Esophagus squamous epithelium (tissue), 5 donors: Measurements from ENCODE around the gene KCNB1. TPM values are rescaled to one million over a fixed set of nuclear protein-coding genes. Genes with fewer than 3 reads are reported as not detected.

ENCODE experiments used
- DNase-seq: peaks from one replicate; lab custom pipeline; 2025; lab: John Stamatoyannopoulos, UW
- H3K27ac ChIP-seq, 4 donors: fragments of 200-600 bp; sonication (generic); one replicate each; pipeline ENCODE4 v1.5.1; 2016 to 2019; ENCODE audit warnings: mild to moderate bottlenecking in 1 of 4
- H3K27me3 ChIP-seq, 4 donors: fragments of 200-600 bp; sonication (generic); 1 replicate in 3 of 4; 2 replicates in 1 of 4; pipeline versions ENCODE4 v1.5.1 to v1.6.0; 2017 to 2021; ENCODE audit warnings: antibody characterized with exemption in 1 of 4
- H3K36me3 ChIP-seq, 3 donors: fragments of 200-600 bp; sonication (generic); one replicate each; pipeline ENCODE4 v1.5.1; 2016 to 2019
- H3K4me1 ChIP-seq, 3 donors: fragments of 200-600 bp; sonication (generic); one replicate each; pipeline ENCODE4 v1.5.1; 2017 to 2019
- H3K4me3 ChIP-seq, 4 donors: fragments of 200-600 bp; sonication (generic); 1 replicate in 3 of 4; 2 replicates in 1 of 4; pipeline ENCODE4 v1.5.1; 2016 to 2019; ENCODE audit warnings: mild to moderate bottlenecking in 2 of 4, moderate library complexity in 1 of 4
- H3K9me3 ChIP-seq, 3 donors: fragments of 200-600 bp; sonication (generic); one replicate each; pipeline ENCODE4 v1.5.1; 2016 to 2019
- POLR2A ChIP-seq, 4 donors: fragments of 450-650 bp; IDR thresholded peaks; one replicate each; pipeline ENCODE4 v1.6.1; 2017; ENCODE audit warnings: antibody characterized with exemption in 4 of 4, mild to moderate bottlenecking in 4 of 4, moderate library complexity in 3 of 4
- WGBS, 2 donors: methylation state at CpG; one replicate each; pipeline ENCODE4 v1.1.5; 2018; 5-methylcytosine and 5-hydroxymethylcytosine counted together
- intact Hi-C: fragments of 100-400 bp; cut with DNase I; formaldehyde crosslinking; loops from one replicate; pipeline ENCODE4 v1.15.0; 2022
- total RNA-seq, 4 donors: library from RNA; depleted of rRNA; stranded (reverse); fragments of >200 nt; gene quantifications; one replicate each; pipeline ENCODE4 v1.1.0, GENCODE V29; 2016
- TF ChIP-seq, protein P1 (sequence below), 6 experiments: fragments of 450-650 bp in 4 of 6; fragments of 200-600 bp in 2 of 6; sonication (generic) in 2 of 6; IDR thresholded peaks; one replicate each; pipeline ENCODE4 v1.5.1; 2016 to 2019; ENCODE audit warnings: antibody characterized with exemption in 6 of 6, mild to moderate bottlenecking in 4 of 6, moderate library complexity in 4 of 6
- donor health status: DM: yes; HTN: yes; CAD: no.

KCNB1 gene
- 1 to 10 TPM in 2 of 4 donors, under 1 TPM in 2; 0.11 to 3.6 (median 1.1) TPM for total RNA-seq

DNA sequence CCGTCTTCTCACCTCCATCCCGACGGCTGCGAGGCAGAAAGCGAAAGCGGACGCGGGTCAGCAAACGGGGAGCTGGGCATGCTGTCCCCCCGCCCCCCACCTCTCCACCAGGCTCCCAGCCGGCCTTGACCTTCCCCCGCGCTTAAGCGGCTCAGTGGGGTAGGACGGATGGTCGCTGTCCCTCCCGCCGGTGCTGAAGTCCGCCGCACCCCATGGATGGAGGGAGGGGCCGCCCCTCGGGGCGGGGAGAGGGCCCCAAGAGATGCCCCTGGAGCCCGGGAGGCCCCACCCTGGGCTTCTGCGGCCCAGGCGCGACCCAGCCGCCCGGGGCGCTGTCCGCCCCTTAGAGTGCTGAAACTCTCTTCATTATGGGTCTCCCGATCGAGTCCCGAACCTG, at the start of gene KCNB1:
Gene KCNB1 (minus strand): TSS at position 48 of the 397 bp plus-strand sequence. CDS start 188 bp downstream, outside the sequence.
- Histone ChIP-seq H3K27me3 (peaks cover 0 to 85% (median 5%) of the 10 kb centered on the region in 4 donors), H3K4me3 (peak within 1 kb of the TSS; percentile 19 to 67 (median 43)), H3K9me3 (no peaks in the 10 kb centered on the region), H3K36me3 (no peaks in the 10 kb centered on the region), H3K27ac (peak within 1 kb of the TSS; percentile 36 to 84 (median 71)), H3K4me1 (peaks cover 7 to 50% (median 10%) of the 10 kb centered on the region in 3 donors)
- no peak for DNase-seq
- WGBS, 2 donors: 4 to 31% methylated on average over 4 to 11 of the region's 34 CpGs
- TF ChIP-seq POLR2A (IDR thresholded peaks at IDR 0.05): no peak
- TF ChIP-seq, protein P1, sequence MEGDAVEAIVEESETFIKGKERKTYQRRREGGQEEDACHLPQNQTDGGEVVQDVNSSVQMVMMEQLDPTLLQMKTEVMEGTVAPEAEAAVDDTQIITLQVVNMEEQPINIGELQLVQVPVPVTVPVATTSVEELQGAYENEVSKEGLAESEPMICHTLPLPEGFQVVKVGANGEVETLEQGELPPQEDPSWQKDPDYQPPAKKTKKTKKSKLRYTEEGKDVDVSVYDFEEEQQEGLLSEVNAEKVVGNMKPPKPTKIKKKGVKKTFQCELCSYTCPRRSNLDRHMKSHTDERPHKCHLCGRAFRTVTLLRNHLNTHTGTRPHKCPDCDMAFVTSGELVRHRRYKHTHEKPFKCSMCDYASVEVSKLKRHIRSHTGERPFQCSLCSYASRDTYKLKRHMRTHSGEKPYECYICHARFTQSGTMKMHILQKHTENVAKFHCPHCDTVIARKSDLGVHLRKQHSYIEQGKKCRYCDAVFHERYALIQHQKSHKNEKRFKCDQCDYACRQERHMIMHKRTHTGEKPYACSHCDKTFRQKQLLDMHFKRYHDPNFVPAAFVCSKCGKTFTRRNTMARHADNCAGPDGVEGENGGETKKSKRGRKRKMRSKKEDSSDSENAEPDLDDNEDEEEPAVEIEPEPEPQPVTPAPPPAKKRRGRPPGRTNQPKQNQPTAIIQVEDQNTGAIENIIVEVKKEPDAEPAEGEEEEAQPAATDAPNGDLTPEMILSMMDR (IDR thresholded peaks at IDR 0.05): peak in 2 of 6 experiments; percentile 21 to 24
- intact Hi-C loops: loop anchor here (10.0 kb wide), 1 partner anchor 98 kb away; no protein-coding TSS in a partner anchor

DNA sequence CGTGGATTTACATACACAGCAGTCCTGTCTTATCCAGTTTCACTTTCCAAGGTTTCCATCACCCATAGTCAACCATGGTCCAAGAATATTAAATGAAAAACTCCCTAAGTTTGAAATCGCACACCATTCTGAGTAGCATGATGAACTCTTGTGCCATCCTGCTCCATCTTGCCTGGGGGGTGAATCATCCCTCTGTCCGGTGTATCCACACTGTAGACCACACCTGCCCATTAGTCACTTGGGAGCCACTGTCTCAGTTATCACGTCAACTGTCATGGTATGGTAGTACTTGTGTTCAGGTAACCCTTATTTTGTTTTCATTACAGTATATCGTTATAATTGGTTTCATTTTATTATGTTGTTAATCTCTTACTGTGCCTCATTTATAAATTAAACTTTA, 47.0 kb upstream of the KCNB1 start:
- intact Hi-C loops: no loop called here
- WGBS, 2 donors: 35 to 54% methylated on average over 5 of the region's 5 CpGs
- no peak overlapping the region for H3K4me3 ChIP-seq
- no peaks in the 10 kb centered on the region for H3K27me3 ChIP-seq
- H3K9me3 ChIP-seq: no peaks in the 10 kb centered on the region
- H3K4me1 ChIP-seq: no peaks in the 10 kb centered on the region
- H3K36me3 ChIP-seq: no peaks in the 10 kb centered on the region
- DNase-seq: no peak
- TF ChIP-seq, protein P1 (IDR thresholded peaks at IDR 0.05): no peak
- no peak for TF ChIP-seq POLR2A (IDR thresholded peaks at IDR 0.05)
- H3K27ac ChIP-seq: no peak overlapping the region

GRCh38 chr20:49526568-49526967, 44.1 kb upstream of the KCNB1 start:
- Histone ChIP-seq H3K4me1 (no peaks in the 10 kb centered on the region), H3K36me3 (no peaks in the 10 kb centered on the region), H3K4me3 (no peak overlapping the region), H3K9me3 (no peaks in the 10 kb centered on the region), H3K27me3 (no peaks in the 10 kb centered on the region), H3K27ac (no peak overlapping the region)
- no peak for DNase-seq
- TF ChIP-seq, protein P1 (IDR thresholded peaks at IDR 0.05): no peak
- TF ChIP-seq POLR2A (IDR thresholded peaks at IDR 0.05): no peak
- intact Hi-C loops: no loop called here
- 48 to 63% methylated on average over 2 of the region's 2 CpGs for WGBS, 2 donors

- intact Hi-C loops: no loop called here
- no peaks in the 10 kb centered on the region for H3K9me3 ChIP-seq
- no peaks in the 10 kb centered on the region for H3K27me3 ChIP-seq
- no peaks in the 10 kb centered on the region for H3K36me3 ChIP-seq
- no peaks in the 10 kb centered on the region for H3K4me1 ChIP-seq
- H3K4me3 ChIP-seq: no peak overlapping the region
- no peak overlapping the region for H3K27ac ChIP-seq
- no peak for TF ChIP-seq POLR2A (IDR thresholded peaks at IDR 0.05)
- TF ChIP-seq, protein P1 (IDR thresholded peaks at IDR 0.05): no peak
- no peak for DNase-seq
- WGBS, 2 donors: 69 to 86% methylated on average over 6 of the region's 6 CpGs
Observed at GRCh38 chr20:49526056-49526455, 43.6 kb upstream of the KCNB1 start.

GRCh38 chr20:49523767-49524360, 41.4 kb upstream of the KCNB1 start:
- no peak for DNase-seq
- H3K36me3 ChIP-seq: no peaks in the 10 kb centered on the region
- H3K4me1 ChIP-seq: no peaks in the 10 kb centered on the region
- intact Hi-C loops: no loop called here
- H3K27ac ChIP-seq: no peak overlapping the region
- no peak overlapping the region for H3K4me3 ChIP-seq
- H3K9me3 ChIP-seq: no peaks in the 10 kb centered on the region
- H3K27me3 ChIP-seq: no peaks in the 10 kb centered on the region
- TF ChIP-seq, protein P1 (IDR thresholded peaks at IDR 0.05): no peak
- no peak for TF ChIP-seq POLR2A (IDR thresholded peaks at IDR 0.05)
- WGBS, 2 donors: 60 to 74% methylated on average over 5 to 6 of the region's 8 CpGs
